ENCODE measurements around the gene DICER1.

DICER1 gene

DNA sequence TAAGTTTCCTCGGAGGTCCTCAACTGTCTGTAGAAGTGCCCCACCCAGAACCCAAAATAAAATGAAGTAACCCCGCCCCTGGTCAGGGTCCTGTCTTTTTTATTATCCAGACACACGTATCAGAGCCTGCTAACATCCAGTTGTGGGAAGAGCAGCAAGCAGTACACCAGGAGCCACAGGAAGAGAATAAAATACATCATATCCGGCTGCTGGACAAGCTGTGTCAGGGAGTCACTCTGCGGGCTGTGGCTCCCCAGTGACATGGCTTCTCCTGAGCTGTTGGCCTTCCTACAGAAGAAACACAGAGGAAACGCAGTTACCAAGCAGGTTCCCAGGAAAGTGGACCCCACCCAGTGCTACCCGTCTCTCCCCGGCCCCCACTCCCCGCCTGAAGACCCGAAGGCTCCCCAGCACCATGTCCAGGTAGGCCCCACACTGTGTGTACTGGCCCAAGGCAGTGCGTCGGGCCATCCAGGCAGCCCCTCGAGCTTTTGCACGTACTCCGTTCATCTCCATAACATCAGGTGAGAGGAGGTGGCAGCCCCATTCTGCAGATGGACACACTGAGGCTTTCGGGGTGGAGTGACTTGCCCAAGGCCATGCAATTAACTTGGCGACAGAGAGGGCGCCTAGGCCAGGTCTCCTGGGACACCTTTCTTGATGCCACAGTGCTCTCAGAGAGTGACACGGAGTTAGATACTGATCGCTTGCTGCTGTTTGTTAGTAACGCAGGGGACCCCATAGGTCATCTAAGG lies 34.3 kb upstream of the DICER1 start:
- TF ChIP-seq, protein P1, sequence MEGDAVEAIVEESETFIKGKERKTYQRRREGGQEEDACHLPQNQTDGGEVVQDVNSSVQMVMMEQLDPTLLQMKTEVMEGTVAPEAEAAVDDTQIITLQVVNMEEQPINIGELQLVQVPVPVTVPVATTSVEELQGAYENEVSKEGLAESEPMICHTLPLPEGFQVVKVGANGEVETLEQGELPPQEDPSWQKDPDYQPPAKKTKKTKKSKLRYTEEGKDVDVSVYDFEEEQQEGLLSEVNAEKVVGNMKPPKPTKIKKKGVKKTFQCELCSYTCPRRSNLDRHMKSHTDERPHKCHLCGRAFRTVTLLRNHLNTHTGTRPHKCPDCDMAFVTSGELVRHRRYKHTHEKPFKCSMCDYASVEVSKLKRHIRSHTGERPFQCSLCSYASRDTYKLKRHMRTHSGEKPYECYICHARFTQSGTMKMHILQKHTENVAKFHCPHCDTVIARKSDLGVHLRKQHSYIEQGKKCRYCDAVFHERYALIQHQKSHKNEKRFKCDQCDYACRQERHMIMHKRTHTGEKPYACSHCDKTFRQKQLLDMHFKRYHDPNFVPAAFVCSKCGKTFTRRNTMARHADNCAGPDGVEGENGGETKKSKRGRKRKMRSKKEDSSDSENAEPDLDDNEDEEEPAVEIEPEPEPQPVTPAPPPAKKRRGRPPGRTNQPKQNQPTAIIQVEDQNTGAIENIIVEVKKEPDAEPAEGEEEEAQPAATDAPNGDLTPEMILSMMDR (IDR thresholded peaks at IDR 0.05; ENCODE audit: low read depth, low read length, missing control alignments): no peak
- no peak overlapping the region for H3K4me3 ChIP-seq (ENCODE audit: low read depth, low read length)
- in situ Hi-C loops (cut with HindIII; ENCODE audit: low sequenced_read_pairs): no loop called here
- DNase-seq (ENCODE audit: low read depth): no peak

GRCh38 chr14:95190857-95191256 lies 33.5 kb upstream of the DICER1 start:
- no peak overlapping the region for H3K4me3 ChIP-seq (ENCODE audit: low read depth, low read length)
- TF ChIP-seq, protein P1 (IDR thresholded peaks at IDR 0.05; ENCODE audit: low read depth, low read length, missing control alignments): no peak
- in situ Hi-C loops (cut with HindIII; ENCODE audit: low sequenced_read_pairs): no loop called here
- no peak for DNase-seq (ENCODE audit: low read depth)

- no peak overlapping the region for H3K4me3 ChIP-seq (ENCODE audit: low read depth, low read length)
- TF ChIP-seq, protein P1 (IDR thresholded peaks at IDR 0.05; ENCODE audit: low read depth, low read length, missing control alignments): no peak
- DNase-seq (ENCODE audit: low read depth): no peak
- in situ Hi-C loops (cut with HindIII; ENCODE audit: low sequenced_read_pairs): no loop called here
Observed at GRCh38 chr14:95190346-95190840, 33.1 kb upstream of the DICER1 start.

DNA sequence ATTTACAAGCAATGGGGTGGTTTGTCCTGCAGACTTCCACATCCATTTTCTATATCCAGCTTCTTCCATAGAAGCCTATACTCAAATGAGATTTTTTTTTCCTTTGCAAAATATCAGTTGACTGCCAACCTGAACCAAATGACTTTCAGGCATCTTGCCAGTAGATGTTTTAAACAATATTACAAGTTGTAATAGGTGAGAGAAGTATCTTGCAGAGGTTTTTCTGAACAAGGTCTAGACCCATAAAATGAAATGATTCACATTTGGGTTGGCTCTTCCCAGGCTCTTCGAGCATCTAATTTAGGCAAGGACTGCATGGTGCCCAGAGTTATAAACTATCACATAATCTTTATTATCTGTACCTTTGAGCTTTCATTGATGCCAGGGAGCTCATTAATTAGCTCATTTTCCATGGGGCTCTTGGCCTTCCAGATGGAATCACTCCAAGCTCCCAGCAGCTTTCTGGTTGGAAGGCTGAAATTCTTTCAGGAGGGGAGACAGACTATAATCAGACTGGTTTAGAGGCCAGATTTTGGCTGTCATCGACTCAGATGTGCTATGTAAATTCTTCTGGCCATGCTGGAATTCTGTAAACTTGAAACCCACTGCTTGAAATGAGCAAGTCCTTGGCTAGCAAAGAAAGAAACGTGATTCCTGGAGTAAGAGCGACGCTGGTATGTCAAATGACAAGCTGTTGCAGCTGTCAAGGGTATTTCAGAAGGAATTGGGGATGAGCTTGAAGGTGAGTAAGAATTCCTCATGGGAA lies 32.2 kb upstream of the DICER1 start:
- TF ChIP-seq, protein P1 (IDR thresholded peaks at IDR 0.05; ENCODE audit: low read depth, low read length, missing control alignments): no peak

DNA sequence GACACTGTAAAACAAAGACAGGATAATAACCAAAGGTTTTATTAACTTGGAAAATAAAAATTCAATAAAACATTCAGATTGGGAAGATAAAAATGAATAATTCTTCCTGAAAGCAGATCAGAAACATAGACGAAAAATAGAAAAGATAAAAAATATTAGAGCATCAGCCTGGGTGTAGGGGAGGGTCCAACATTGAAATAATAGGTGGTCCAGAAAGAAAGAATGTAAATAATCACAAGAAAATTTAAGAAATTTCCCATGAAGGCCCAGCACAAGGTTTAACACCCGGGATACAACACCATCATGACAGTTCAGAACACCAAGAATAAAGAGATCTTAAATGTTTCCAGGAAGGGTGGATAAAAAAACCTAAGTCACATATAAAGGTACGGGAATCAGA lies 31.1 kb upstream of the DICER1 start:
- TF ChIP-seq, protein P1 (IDR thresholded peaks at IDR 0.05; ENCODE audit: low read depth, low read length, missing control alignments): no peak
- DNase-seq (ENCODE audit: low read depth): no peak
- H3K4me3 ChIP-seq (ENCODE audit: low read depth, low read length): no peak overlapping the region
- in situ Hi-C loops (cut with HindIII; ENCODE audit: low sequenced_read_pairs): no loop called here

More for the DNA sequence above, 32.2 kb upstream of the DICER1 start:
- in situ Hi-C loops (cut with HindIII; ENCODE audit: low sequenced_read_pairs): no loop called here
- no peak overlapping the region for H3K4me3 ChIP-seq (ENCODE audit: low read depth, low read length)
- peak; percentile 36 for DNase-seq (ENCODE audit: low read depth)

DNA sequence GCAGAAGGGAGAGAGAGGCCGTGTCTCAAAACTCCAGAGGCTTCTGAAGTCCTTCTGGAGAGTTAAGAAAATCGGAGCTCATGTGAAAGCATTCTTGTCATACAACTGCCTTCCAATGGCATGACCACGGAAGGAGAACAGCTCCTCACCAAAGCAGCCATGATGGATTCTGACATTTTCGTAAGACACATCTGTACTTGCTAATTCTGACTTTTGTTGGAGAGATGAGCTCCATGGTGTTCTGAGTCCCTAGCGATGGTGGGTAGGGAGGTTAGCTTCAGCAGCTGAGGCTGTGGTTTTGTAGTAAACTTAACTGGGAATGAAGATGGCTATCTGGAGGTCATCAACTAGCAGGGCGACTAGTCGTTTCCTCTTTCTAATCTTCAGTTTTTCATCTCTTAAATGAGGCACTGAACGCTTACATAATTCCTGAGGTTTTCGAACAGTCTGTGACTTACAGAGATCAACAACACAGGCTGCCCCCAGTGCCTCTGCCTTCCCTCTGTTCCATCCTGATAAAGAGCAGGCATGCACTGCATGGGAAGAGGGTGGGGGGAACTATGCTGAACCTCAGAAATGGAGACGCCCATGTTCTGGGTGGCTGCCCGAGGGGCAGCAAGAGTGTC lies 28.6 kb upstream of the DICER1 start:
- no peak for DNase-seq (ENCODE audit: low read depth)
- TF ChIP-seq, protein P1 (IDR thresholded peaks at IDR 0.05; ENCODE audit: low read depth, low read length, missing control alignments): no peak
- in situ Hi-C loops (cut with HindIII; ENCODE audit: low sequenced_read_pairs): no loop called here
- H3K4me3 ChIP-seq (ENCODE audit: low read depth, low read length): no peak overlapping the region
